Neural cell (in vitro differentiated cells): ENCODE measurements around the gene HIVEP1. TPM values are rescaled to one million over a fixed set of nuclear protein-coding genes. Genes with fewer than 3 reads are reported as not detected.

Source experiments
- H2AFZ ChIP-seq: fragments of 200-600, 300-800 bp; sonication (generic), shearing (Covaris generic); 2 replicates; pipeline ENCODE4 v1.6.0; 2014; ENCODE audit warnings: low read depth, mild to moderate bottlenecking, antibody characterized with exemption, low read length, moderate library complexity
- H3F3A ChIP-seq: fragments of 200-600 bp; shearing (Covaris generic); 2 replicates; pipeline ENCODE4 v1.6.1; 2016; ENCODE audit warnings: mild to moderate bottlenecking, moderate library complexity, mixed read lengths, antibody characterized with exemption, low read length; ENCODE audit not compliant: insufficient read depth, poor library complexity, severe bottlenecking
- H3K27ac ChIP-seq: fragments of 200-600, 300-800 bp; sonication (generic), shearing (Covaris generic); 2 replicates; pipeline ENCODE4 v1.5.1; 2014; ENCODE audit warnings: mild to moderate bottlenecking, low read length, moderate library complexity
- H3K27me3 ChIP-seq: fragments of 300-800, 200-600 bp; sonication (generic), shearing (Covaris generic); 2 replicates; pipeline ENCODE4 v1.6.0; 2014; ENCODE audit warnings: mild to moderate bottlenecking, low read depth, low read length, moderate library complexity; ENCODE audit not compliant: insufficient read depth
- H3K36me3 ChIP-seq: fragments of 300-800, 200-600 bp; sonication (generic), shearing (Covaris generic); 2 replicates; pipeline ENCODE4 v1.5.1; 2014; ENCODE audit warnings: mild to moderate bottlenecking, antibody characterized with exemption, low read length, moderate library complexity; ENCODE audit not compliant: insufficient read depth
- H3K4me2 ChIP-seq: fragments of 300-800, 200-600 bp; sonication (generic), shearing (Covaris generic); 2 replicates; pipeline ENCODE4 v1.6.0; 2014; ENCODE audit warnings: mild to moderate bottlenecking, low read length
- H3K4me3 ChIP-seq: fragments of 300-800, 200-600 bp; sonication (generic), shearing (Covaris generic); 2 replicates; pipeline ENCODE4 v1.5.1; 2014; ENCODE audit warnings: mild to moderate bottlenecking, low read length, moderate library complexity
- H3K79me2 ChIP-seq: fragments of 200-600 bp; shearing (Covaris generic); replicated peaks from 2 replicates; pipeline ENCODE4 v1.6.0; 2014; ENCODE audit warnings: mild to moderate bottlenecking, low read length, moderate library complexity; ENCODE audit not compliant: insufficient read depth
- H3K9ac ChIP-seq: fragments of 300-800, 200-600 bp; sonication (generic), shearing (Covaris generic); 2 replicates; pipeline ENCODE4 v1.6.1; 2016; ENCODE audit warnings: mild to moderate bottlenecking, low read length, mixed read lengths
- H3K9me2 ChIP-seq: fragments of 200-600 bp; shearing (Covaris generic); 2 replicates; pipeline ENCODE4 v1.6.1; 2016; ENCODE audit warnings: mild to moderate bottlenecking, low read length, mixed read lengths; ENCODE audit not compliant: insufficient read depth
- H3K9me3 ChIP-seq: fragments of 200-600, 300-800 bp; sonication (generic), shearing (Covaris generic); 2 replicates; pipeline ENCODE4 v1.6.1; 2016; ENCODE audit warnings: mild to moderate bottlenecking, mixed run types, low read length, moderate library complexity, mixed read lengths
- H4K20me1 ChIP-seq: fragments of 200-600 bp; shearing (Covaris generic); 2 replicates; pipeline ENCODE4 v1.6.1; 2016; ENCODE audit warnings: mild to moderate bottlenecking, mixed run types; ENCODE audit not compliant: insufficient read depth
- EP300 ChIP-seq: fragments of 450-650 bp; conservative IDR thresholded peaks from 2 replicates; pipeline ENCODE4 v1.6.1; 2014; ENCODE audit warnings: antibody characterized with exemption, mild to moderate bottlenecking, moderate library complexity; ENCODE audit not compliant: poor library complexity, severe bottlenecking
- EZH2 ChIP-seq: fragments of 200-600, 300-800 bp; shearing (Covaris generic), sonication (generic); IDR thresholded peaks from 2 replicates; pipeline ENCODE4 v1.6.1; 2014; ENCODE audit warnings: antibody characterized with exemption, low read length, borderline replicate concordance, mild to moderate bottlenecking; ENCODE audit not compliant: insufficient read depth, poor library complexity, severe bottlenecking
- MXI1 ChIP-seq: fragments of 450-650 bp; conservative IDR thresholded peaks from 2 replicates; pipeline ENCODE4 v1.6.1; 2014; ENCODE audit warnings: antibody characterized with exemption, mild to moderate bottlenecking; ENCODE audit not compliant: poor library complexity, severe bottlenecking
- POLR2AphosphoS5 ChIP-seq: IDR thresholded peaks from 2 replicates; pipeline ENCODE4 v1.6.1; 2012
- RAD21 ChIP-seq: fragments of 450-650 bp; conservative IDR thresholded peaks from 2 replicates; pipeline ENCODE4 v1.6.1; 2014; ENCODE audit warnings: antibody characterized with exemption, mild to moderate bottlenecking, moderate library complexity
- SMC3 ChIP-seq: fragments of 450-650 bp; conservative IDR thresholded peaks from 2 replicates; pipeline ENCODE4 v1.6.1; 2014; ENCODE audit warnings: antibody characterized with exemption, mild to moderate bottlenecking, moderate library complexity; ENCODE audit not compliant: poor library complexity
- TAF1 ChIP-seq: IDR thresholded peaks from 2 replicates; pipeline ENCODE4 v1.6.1; 2012; ENCODE audit warnings: low read depth
- polyA plus RNA-seq: library from polyadenylated mRNA; depleted of rRNA; stranded (reverse); fragments of >200 nt; gene quantifications from 2 replicates; pipeline ENCODE4 v1.2.3, GENCODE V29; 2014
- TF ChIP-seq, protein P1 (sequence below): IDR thresholded peaks from 2 replicates; pipeline ENCODE4 v1.6.1; 2012; ENCODE audit warnings: borderline replicate concordance
- TF ChIP-seq, protein P2 (sequence below): fragments of 450-650 bp; IDR thresholded peaks from 2 replicates; pipeline ENCODE4 v1.5.1; 2014; ENCODE audit warnings: antibody characterized with exemption, mild to moderate bottlenecking, moderate library complexity; ENCODE audit not compliant: poor library complexity, severe bottlenecking

Gene HIVEP1
- polyA plus RNA-seq, 1 donor from 2014 or later, result 3.6 TPM

DNA sequence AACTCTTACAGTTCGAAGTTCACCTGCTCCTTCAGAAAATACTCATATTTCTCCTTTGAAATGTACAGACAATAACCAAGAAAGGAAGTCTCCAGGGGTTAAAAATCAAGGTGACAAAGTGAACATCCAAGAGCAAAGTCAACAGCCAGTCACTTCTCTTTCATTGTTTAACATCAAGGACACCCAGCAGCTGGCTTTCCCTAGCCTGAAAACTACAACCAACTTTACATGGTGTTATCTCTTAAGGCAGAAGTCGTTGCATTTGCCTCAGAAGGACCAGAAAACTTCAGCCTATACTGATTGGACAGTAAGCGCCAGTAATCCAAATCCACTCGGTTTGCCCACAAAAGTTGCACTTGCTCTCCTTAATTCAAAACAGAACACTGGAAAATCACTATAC is 113.3 kb downstream of the HIVEP1 start:
- TF ChIP-seq SMC3, result no peak
- no peak for TF ChIP-seq TAF1
- Histone ChIP-seq H3K9me2 (no peaks in the 10 kb centered on the region), H3K4me3 (no peak overlapping the region), H2AFZ (no peak overlapping the region), H3K27me3 (no peaks in the 10 kb centered on the region), H3K4me2 (no peak overlapping the region), H3F3A (no peaks in the 10 kb centered on the region), H4K20me1 (no peaks in the 10 kb centered on the region), H3K9me3 (no peaks in the 10 kb centered on the region), H3K79me2 (no peaks in the 10 kb centered on the region), H3K27ac (no peak overlapping the region), H3K9ac (no peak overlapping the region), H3K36me3 (peaks cover 18% of the 10 kb centered on the region)

DNA sequence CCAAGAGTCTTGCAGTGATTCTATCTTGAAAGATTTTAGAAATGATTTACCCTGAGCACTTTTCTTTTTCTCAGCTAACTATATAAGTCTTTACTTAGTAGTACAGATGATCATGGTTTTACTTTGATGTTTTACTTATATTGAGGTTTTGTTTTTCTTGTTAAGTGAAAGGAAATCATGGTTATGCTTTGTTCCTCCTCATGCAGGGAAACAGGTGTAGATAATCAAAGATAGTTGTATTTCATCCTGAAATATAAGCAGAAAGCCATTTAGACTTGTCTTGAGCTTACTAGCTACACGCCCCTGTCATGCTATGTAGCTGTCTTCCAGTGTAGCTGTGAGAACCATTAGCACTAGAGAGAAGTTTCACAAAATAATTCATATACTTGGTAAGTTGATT is 113.9 kb downstream of the HIVEP1 start:
- no peak overlapping the region for H3K9ac ChIP-seq
- H3K4me2 ChIP-seq, result no peak overlapping the region
- H3K27ac ChIP-seq, result no peak overlapping the region
- peaks cover 17% of the 10 kb centered on the region for H3K36me3 ChIP-seq
- no peaks in the 10 kb centered on the region for H3K27me3 ChIP-seq
- no peak overlapping the region for H2AFZ ChIP-seq
- H3K9me3 ChIP-seq, result no peaks in the 10 kb centered on the region
- H4K20me1 ChIP-seq, result no peaks in the 10 kb centered on the region
- no peaks in the 10 kb centered on the region for H3K79me2 ChIP-seq
- H3K9me2 ChIP-seq, result no peaks in the 10 kb centered on the region
- H3K4me3 ChIP-seq, result no peak overlapping the region
- TF ChIP-seq, protein P1, sequence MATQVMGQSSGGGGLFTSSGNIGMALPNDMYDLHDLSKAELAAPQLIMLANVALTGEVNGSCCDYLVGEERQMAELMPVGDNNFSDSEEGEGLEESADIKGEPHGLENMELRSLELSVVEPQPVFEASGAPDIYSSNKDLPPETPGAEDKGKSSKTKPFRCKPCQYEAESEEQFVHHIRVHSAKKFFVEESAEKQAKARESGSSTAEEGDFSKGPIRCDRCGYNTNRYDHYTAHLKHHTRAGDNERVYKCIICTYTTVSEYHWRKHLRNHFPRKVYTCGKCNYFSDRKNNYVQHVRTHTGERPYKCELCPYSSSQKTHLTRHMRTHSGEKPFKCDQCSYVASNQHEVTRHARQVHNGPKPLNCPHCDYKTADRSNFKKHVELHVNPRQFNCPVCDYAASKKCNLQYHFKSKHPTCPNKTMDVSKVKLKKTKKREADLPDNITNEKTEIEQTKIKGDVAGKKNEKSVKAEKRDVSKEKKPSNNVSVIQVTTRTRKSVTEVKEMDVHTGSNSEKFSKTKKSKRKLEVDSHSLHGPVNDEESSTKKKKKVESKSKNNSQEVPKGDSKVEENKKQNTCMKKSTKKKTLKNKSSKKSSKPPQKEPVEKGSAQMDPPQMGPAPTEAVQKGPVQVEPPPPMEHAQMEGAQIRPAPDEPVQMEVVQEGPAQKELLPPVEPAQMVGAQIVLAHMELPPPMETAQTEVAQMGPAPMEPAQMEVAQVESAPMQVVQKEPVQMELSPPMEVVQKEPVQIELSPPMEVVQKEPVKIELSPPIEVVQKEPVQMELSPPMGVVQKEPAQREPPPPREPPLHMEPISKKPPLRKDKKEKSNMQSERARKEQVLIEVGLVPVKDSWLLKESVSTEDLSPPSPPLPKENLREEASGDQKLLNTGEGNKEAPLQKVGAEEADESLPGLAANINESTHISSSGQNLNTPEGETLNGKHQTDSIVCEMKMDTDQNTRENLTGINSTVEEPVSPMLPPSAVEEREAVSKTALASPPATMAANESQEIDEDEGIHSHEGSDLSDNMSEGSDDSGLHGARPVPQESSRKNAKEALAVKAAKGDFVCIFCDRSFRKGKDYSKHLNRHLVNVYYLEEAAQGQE, result no peak
- TF ChIP-seq SMC3, result no peak
- TF ChIP-seq EZH2, result no peak
- no peak for TF ChIP-seq MXI1
- no peak for TF ChIP-seq RAD21
- TF ChIP-seq EP300, result no peak
- no peak for TF ChIP-seq POLR2AphosphoS5
- TF ChIP-seq TAF1, result no peak
- H3F3A ChIP-seq, result no peaks in the 10 kb centered on the region

GRCh38 chr6:12129523-12129922 is 117.4 kb downstream of the HIVEP1 start:
- TF ChIP-seq RAD21, result no peak
- no peak for TF ChIP-seq TAF1
- TF ChIP-seq MXI1, result no peak
- no peak for TF ChIP-seq SMC3
- TF ChIP-seq EZH2, result no peak
- TF ChIP-seq, protein P1, result no peak
- TF ChIP-seq POLR2AphosphoS5, result no peak
- TF ChIP-seq EP300, result no peak
- TF ChIP-seq, protein P2, sequence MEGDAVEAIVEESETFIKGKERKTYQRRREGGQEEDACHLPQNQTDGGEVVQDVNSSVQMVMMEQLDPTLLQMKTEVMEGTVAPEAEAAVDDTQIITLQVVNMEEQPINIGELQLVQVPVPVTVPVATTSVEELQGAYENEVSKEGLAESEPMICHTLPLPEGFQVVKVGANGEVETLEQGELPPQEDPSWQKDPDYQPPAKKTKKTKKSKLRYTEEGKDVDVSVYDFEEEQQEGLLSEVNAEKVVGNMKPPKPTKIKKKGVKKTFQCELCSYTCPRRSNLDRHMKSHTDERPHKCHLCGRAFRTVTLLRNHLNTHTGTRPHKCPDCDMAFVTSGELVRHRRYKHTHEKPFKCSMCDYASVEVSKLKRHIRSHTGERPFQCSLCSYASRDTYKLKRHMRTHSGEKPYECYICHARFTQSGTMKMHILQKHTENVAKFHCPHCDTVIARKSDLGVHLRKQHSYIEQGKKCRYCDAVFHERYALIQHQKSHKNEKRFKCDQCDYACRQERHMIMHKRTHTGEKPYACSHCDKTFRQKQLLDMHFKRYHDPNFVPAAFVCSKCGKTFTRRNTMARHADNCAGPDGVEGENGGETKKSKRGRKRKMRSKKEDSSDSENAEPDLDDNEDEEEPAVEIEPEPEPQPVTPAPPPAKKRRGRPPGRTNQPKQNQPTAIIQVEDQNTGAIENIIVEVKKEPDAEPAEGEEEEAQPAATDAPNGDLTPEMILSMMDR, result no peak
- H3K79me2 ChIP-seq, result no peaks in the 10 kb centered on the region

More at GRCh38 chr6:12129523-12129922, 117.4 kb downstream of the HIVEP1 start:
- Histone ChIP-seq H3K9me3 (no peaks in the 10 kb centered on the region), H3K9me2 (no peaks in the 10 kb centered on the region), H2AFZ (no peak overlapping the region), H4K20me1 (no peaks in the 10 kb centered on the region), H3K36me3 (no peaks in the 10 kb centered on the region), H3K9ac (no peak overlapping the region), H3K4me2 (no peak overlapping the region), H3F3A (no peaks in the 10 kb centered on the region), H3K27ac (no peak overlapping the region), H3K27me3 (no peaks in the 10 kb centered on the region), H3K4me3 (no peak overlapping the region)
